ENCODE measurements around the gene CCL16.
"Not testable (repeated sequence)": the region's sequence is repeated elsewhere in the genome, so short reads cannot be mapped to it uniquely, and the experiment has no call there.

The CCL16 gene

DNA sequence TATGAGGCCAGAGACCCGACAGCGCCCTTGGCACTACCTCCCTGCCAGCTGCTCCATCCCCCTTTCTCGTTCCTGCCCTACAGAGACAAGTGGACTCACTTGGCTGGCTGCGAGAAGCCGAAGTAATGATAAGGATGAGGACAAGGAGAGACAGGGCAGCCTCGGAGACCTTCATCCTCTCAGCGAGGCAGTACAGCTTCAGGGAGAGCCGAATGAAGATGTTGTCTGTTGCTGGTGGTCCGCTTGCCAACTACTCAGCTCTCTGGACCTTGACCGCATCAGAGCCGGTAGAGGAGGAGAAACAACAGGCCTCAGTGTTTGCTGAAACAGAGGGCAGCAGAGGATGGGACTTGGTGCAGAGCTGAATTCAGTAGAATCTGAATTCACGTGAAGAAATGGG lies at the start of gene CCL16:
CCL16 (minus strand) TSS at position 252 of the 400 bp plus-strand sequence; CDS start at position 175, 77 bp downstream.
- no peak for DNase-seq (ENCODE audit: low read depth)

DNA sequence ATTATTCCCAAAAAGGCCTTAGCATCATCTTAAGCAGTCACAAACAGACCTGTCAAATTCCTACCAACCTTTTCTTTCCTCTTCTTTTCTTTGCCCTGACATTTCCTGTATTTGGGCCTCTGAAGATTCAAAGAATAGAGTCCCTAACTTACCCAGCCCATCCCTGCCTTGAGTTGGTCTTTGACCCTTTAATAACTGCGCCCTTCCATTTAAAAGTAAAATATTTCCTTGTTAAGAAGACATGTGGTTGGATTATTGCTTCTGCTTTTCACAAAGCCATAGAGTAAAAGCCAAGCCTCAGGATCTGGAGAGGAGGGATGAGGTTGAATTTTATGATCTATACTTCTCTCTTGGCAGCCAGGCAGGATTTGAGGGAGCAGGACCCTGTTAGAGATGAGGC lies 49.7 kb upstream of the CCL16 start:
- no peak for DNase-seq (ENCODE audit: low read depth)

- no peak for DNase-seq (ENCODE audit: low read depth)
Measured at GRCh38 chr17:36027761-36028160, 46.5 kb upstream of the CCL16 start.

- no peak for DNase-seq (ENCODE audit: low read depth)
Measured at GRCh38 chr17:36024106-36024869, 43.0 kb upstream of the CCL16 start.

DNA sequence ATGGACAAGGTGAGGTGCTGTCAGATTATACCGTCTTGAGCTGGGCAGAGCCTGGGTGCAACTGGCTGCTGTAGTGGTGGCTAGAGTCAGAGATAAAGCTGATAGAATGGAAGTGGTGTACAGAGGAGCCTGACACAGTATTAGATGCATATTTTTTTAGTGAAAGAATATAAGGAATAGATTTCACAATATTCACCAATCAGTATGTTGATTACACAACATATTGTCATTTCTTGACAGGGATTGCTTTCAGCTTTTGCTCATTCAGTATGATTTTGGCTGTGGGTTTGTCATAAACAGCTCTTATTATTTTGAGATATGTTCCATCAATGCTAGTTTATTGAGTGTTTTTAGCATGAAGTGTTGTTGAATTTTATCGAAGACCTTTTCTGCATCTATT lies 38.1 kb upstream of the CCL16 start:
- DNase-seq (ENCODE audit: low read depth), result no peak

DNA sequence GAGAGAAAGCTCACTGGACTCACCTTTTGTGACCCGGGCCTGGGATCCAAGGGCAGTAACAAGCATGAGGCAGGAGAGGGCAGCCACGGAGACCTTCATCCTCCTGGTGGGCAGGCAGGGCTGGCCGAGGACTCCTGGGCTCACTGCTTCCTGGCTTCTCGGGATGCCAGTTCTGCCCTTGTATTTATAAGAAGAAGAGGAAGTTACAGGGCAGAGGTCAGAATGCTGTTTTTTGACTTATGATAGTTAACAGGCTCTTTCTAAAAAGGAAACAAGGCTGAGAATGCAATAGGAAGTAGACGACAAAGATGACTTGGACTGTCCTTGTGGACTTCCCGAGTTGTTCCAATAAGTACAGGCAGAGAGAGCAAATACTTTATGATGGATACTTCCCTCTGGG lies 36.5 kb upstream of the CCL16 start, which contains the start of gene CCL23:
CCL23 (minus strand) TSS at position 174 of the 400 bp plus-strand sequence; CDS start at position 99, 75 bp downstream.
- DNase-seq (ENCODE audit: low read depth), result no peak

- DNase-seq (ENCODE audit: low read depth), result no peak
Measured at GRCh38 chr17:36016555-36016954, 35.3 kb upstream of the CCL16 start.

- DNase-seq (ENCODE audit: low read depth), result not testable (repeated sequence)
Measured at GRCh38 chr17:36015895-36016294, 34.6 kb upstream of the CCL16 start.

DNA sequence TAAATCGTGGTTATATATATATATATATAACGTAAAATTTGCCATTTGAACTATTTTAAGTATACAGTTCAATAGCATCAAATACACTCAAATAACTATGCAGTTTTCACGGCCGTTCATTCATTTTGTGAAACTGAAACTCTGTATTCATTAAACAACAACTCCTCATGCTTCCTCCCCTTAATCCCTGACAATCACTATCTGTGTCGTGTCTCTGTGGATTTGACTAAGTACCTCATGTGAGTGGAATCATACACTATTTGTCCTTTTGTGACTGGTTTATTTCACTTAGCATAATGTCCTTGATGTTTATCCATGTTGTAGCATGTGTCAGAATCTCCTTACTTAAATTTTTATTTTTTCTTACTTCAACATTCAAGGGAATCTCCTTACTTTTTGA lies 33.6 kb upstream of the CCL16 start:
- DNase-seq (ENCODE audit: low read depth), result no peak

DNA sequence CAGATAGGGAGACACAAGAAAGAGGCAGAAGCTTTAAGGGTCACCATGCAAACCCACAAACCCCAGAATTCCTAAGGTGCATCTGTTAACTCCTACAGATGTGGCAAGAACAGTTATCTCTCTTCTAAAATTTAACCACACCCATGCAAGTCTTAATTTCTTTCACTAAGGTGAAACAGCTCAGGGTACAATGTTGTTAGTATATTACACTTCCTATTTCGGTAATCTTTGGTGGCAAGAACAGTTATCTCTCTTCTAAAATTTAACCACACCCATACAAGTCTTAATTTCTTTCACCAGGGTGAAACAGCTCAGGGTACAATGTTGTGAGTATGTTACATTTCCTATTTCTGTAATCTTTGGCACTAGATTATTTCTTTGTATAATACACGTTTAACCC lies 29.9 kb upstream of the CCL16 start:
- no peak for DNase-seq (ENCODE audit: low read depth)

DNA sequence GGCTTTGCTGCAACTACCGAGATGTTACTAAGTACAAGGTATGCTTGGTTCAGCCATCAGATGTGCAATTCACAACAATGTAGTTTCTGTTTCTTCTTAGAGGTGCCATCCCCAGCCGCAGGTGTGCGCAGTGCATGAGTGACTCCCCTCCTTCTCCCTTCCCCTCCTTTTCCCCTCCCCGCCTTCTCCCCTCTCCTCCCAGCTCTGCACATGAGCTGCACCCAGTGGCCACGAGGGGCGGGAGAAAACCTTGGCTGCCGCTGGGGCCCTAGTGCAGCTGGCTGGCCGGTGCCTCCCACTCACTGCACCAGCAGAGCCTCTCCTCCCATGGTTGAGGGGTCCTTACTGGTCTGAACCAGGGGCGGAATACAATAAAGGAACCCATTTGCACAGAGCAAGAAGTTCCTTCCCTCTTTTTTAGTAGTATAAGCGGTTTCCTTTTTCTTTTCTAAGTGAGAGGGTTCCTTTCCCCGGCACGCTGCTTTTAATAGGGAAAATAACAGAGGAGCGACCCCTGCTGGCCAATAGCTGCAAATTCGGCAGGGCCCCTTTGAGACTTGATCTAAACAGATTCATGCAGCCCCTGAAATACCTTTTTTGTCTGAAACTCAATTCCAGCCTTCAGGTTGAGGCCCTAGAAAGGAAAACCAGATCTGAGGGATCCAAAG lies 27.8 kb upstream of the CCL16 start:
- no peak for DNase-seq (ENCODE audit: low read depth)

GRCh38 chr17:36004594-36005108 lies 23.4 kb upstream of the CCL16 start:
- DNase-seq (ENCODE audit: low read depth), result no peak

GRCh38 chr17:36002631-36003030 lies 21.3 kb upstream of the CCL16 start:
- no peak for DNase-seq (ENCODE audit: low read depth)

GRCh38 chr17:36001862-36002603 lies 20.7 kb upstream of the CCL16 start:
- no peak for DNase-seq (ENCODE audit: low read depth)

DNA sequence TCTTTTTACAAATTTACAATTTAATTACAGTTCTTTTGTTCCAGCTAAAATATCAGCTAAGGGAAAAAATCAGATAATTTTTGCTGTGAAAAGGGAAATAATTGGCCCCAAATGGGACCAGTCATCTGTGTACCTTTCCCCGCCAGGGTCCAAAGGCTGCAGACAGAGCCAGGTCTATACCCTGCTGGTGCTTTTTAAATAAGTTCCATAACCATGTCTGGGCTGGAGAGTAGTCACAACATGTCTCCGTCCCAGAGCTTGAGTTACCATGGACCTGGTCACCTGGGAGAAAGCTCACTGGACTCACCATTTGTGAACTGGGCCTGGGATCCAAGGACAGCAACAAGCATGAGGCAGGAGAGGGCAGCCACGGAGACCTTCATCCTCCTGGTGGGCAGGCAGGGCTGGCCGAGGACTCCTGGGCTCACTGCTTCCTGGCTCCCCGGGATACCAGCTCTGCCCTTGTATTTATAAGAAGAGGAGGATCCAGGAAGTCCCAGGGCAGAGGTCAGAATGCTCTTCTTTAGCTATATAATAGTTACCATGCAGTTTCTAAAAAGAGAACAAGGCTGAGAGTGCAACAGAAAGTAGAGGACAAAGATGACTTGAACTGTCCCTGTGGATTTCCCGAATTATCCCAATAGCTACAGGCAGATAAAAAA lies 19.9 kb upstream of the CCL16 start, which contains the start of gene CCL15:
CCL15 (minus strand) TSS at position 444 of the 662 bp plus-strand sequence; CDS start at position 383, 61 bp downstream.
- no peak for DNase-seq (ENCODE audit: low read depth)

GRCh38 chr17:36000732-36001109 lies 19.4 kb upstream of the CCL16 start:
- no peak for DNase-seq (ENCODE audit: low read depth)

DNA sequence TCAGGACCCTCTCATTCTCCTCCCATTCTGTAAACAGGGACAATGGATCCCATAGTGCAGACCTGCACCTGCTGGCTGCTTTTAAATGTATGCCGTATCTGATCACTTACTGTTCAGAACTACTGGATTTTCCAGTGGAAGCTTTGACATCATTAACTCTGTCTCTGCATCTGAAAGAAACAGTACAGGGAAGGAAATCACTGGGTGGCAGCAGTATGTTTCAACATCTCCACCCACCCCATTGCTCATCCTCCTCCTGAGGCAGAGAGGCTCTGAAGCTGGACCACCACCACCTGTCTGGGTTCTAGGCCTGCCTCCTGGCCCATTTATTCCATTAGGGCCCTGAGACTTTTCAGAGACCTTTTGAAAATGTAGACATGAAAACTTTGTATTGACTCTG lies 17.5 kb upstream of the CCL16 start:
- DNase-seq (ENCODE audit: low read depth), result no peak

DNA sequence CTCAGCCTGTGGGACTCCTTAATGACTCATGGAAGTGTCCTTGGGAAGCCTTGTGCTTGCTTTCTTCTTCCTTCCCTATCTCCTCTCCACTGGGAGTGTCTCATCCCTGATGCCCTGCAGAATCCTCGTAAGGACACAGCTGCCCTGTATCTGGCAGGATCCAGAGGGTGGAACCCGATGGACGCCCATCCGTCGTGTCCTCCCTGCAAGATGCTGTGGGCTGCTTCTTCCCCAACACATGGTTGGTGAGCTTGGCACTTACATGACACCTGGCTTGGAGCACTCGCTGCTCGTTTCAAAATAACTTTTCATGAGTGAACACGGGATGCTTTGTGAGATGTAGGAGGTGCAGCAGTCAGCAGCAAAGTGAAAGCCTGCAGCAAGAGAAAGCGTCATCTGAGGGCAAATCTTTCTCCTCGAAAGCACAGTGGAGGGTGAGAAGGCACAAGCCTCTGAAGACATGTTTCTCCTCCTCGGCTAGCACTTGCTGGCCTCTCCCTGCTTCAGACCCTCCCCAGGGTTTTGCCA lies 16.8 kb upstream of the CCL16 start:
- DNase-seq (ENCODE audit: low read depth), result no peak

- not testable (repeated sequence) for DNase-seq (ENCODE audit: low read depth)
Measured at GRCh38 chr17:35995346-35995745, 14.0 kb upstream of the CCL16 start.

- DNase-seq (ENCODE audit: low read depth), result no peak
Measured at GRCh38 chr17:35991075-35991474, 9.8 kb upstream of the CCL16 start.

- no peak for DNase-seq (ENCODE audit: low read depth)
Measured at GRCh38 chr17:35988164-35988563, 6.9 kb upstream of the CCL16 start.

DNA sequence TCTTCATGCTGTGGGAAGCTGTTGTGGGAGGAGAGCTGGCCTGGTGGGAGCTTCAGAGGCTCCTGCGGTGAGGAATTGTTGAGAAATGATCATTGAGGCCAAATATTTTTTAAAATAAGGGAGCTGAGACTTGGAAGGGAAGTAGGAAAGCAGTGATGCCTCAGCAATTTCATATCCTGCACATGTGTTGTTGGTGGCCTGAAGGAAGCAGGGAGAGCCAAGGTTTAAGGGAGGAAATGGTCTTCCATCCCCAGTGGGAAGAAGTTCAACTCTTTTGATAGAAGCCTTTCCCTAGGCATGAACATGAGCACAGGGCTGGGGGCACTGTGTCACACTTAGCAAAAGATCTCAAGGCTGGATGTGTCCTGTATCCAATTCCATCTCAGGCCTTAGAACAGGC lies 5.3 kb upstream of the CCL16 start, which contains the start of gene CCL14:
CCL14 (minus strand) TSS at position 87 of the 400 bp plus-strand sequence; CDS start at position 7, 80 bp downstream.
- no peak for DNase-seq (ENCODE audit: low read depth)
